GM21526 (cell line): ENCODE results near the gene MVB12A.

Experiments
- ATAC-seq: cut with Tn5 transposase; IDR thresholded peaks from one replicate; pipeline ENCODE4 v1.9.1; 2021; ENCODE audit warnings: moderate library complexity; ENCODE audit not compliant: unreplicated experiment, low FRiP score

Gene MVB12A

GRCh38 chr19:17404621-17405249 is 15.1 kb upstream of the MVB12A start:
- ATAC-seq: peak; percentile 15

DNA sequence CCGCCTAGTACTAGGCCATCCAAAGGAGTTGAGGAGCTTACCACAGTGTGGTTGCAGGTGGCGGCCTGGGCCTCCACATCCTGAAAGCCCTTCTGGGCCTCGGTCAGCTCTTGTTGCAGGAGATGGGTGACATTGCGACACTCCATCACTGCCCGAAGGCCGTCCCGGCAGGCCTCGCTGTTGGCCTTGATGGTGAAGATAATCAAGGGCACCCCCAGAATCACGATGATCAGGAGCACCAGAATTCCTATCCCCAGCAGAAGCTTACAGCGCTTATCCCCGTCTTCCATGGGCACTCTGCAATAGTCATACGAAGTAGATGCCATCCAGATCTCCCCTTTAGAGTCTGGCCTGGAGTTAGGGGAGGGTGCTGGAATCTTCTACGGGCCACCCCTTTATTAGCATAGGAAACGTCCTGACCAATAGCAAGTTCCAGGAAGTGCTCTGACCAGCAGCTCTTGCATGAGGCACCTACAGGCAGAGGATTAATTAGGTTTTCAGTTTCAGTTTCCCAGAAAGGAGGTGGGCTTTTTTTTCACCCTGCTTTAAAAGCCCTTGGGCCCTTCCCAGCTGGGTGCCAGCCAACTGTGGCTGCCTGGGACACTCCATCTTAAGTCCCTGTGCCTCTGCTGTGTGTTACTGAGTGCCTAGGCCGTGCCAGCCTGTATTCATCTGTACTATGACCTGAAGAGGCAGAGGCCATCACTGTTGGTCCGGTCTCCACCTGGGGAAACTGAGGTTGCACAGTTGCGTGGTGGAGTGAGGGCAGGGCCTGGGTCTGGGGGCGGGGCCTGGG is 14.4 kb upstream of the MVB12A start, which contains the start of gene BST2:
Gene BST2, minus strand, starts transcription at position 381 of the 796 bp plus-strand sequence. Its CDS starts 55 bp downstream, at position 326.
- peak; percentile 76 for ATAC-seq

GRCh38 chr19:17406046-17406886 is 13.6 kb upstream of the MVB12A start:
- peak; percentile 8 for ATAC-seq

DNA sequence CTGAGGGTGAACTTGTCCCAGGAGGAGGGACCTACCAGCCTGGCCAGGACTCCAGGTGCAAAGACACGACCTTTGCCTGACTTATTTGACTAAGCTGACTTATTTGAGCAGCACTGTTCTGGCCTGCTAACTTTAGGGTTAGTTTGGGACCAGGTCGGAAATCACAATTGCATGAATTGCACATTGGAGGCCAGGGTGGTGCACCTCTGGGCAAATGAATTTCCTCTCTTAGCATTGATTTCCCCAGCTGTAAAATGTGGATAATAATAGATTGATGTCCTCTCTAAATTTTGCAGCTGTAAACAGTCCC is 13.0 kb upstream of the MVB12A start:
- ATAC-seq: no peak

DNA sequence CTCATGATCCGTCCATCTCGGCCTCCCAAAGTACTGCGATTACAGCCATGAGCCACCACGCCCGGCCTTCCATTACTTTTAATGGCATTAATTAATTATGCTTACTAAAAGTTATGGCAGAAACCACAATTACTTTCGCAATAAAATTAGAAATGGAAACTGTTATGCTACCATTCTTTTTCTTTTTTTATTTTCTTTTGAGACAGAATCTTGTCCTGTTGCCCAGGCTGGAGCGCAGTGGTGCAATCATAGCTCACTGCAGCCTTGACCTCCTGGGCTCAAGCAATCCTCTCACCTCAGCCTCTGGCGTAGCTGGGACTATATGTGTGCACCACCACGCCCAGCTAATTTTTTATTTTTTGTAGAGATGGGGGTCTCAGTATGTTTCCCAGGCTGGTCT is 9.9 kb upstream of the MVB12A start:
- ATAC-seq: no peak

GRCh38 chr19:17411801-17412200 is 8.0 kb upstream of the MVB12A start:
- no peak for ATAC-seq

DNA sequence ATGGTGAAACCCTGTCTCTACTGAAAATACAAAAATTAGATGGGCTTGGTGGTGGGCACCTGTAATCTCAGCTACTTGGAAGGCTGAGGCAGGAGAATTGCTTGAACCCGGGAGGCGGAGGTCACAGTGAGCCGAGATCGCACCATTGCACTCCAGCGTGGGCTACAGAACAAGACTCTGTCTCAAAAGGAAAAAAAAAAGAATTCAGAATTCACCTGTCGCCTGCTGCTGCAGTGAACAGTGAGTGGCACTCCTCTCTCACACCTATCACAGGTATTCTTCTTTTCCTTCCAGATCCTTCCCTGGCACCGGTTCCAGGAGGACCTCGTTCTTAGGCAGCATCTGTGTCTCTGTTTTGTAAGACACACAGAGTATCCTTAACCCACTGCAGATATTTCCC is 5.8 kb upstream of the MVB12A start:
- ATAC-seq: no peak

DNA sequence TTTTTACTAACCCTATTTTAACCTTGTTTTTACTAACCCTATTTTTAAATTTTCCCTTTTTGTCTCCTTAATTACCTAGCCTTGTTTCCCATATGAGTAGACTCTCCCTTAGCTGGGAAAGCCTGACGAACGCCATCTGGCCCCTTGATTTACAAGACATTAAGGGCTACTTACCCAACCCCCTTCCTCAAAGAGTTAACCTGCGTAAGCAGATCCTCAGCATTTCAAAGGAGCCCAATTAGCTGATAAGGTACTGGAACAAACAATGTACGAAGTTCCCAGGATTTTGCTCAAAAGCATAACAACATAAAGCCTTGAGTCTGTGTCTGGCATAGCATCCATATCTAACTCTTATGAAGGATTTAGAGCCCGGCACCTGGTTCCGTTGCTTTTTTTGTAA is 4.7 kb upstream of the MVB12A start:
- no peak for ATAC-seq

GRCh38 chr19:17418710-17419109 is 1.1 kb upstream of the MVB12A start:
- ATAC-seq: no peak

- ATAC-seq: peak; percentile 3
Observed at GRCh38 chr19:17419154-17419620, 660 bp upstream of the MVB12A start.

GRCh38 chr19:17420475-17420924 is 653 bp downstream of the MVB12A start:
- ATAC-seq: peak; percentile 11

DNA sequence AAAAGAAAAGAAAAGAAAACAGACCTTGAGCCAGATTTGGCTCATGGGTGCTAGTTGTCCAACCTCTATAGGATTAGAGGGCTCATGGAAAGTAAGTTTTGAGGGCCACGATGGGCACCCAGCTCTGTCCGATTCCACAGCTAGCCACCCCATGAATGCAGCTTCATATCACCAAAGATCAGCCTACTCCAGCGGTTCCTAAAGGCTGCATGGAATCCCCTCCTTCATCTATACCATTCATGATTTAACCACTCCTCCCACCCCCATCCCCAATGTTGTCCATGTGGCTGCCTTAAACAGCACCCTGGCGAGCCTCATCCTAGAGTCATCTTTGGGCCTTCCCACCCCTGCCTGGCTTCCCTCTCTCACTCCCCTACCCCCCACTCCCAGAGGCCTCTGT is 2.1 kb downstream of the MVB12A start:
- ATAC-seq: no peak

- no peak for ATAC-seq
Observed at GRCh38 chr19:17423429-17424208, 3.8 kb downstream of the MVB12A start.

DNA sequence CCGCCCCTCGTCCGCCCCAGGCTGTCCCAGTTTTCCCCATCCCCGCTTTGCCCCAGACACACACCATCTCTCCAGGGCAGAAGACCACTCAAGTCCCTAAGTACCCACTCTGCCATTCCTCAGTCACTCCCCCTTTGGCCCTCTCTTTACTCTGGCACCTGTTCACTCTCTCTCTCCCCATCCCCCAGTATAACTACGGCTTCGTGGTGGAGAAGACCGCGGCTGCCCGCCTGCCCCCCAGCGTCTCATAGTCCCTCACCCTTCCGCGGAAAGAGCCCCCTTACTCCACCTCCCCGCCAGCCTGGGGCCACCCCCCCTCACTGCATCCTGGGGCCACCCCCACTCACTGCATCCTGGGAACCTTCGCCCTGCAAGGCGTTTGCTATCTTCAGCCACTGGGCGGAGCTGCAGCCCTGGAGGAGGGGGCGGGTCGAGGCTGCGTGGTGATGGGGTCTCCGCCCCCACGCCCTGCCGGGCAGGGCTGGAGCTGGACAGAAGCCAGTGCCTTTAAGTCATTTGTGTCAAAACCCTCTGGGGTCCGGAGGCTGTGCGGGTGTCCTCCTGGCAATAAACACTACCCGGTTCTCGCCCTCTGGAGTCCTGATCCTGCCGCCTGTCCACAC is 5.0 kb downstream of the MVB12A start:
- no peak for ATAC-seq

DNA sequence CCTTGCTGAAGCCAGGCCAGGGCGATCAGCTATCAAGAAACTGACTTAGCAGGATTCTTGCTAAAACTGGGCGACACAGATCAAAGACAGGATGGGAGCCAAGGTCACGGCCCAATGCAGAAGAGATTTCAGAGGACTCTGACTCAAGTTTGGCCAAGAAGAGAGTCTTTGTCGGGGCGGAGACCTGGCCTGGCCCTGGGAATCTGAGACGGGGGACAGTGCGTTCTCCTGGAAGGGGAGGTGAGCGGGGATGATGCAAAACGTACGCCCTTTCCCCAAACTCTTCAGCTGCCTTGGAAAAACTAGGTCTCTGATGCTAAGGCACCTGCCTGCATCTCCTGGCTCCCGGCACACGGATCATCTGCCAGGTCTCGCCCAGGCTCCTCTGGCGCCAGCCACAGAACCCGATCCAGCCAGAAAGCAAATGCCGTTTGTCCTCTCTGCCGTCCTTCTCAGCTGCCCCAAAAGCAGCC is 9.8 kb downstream of the MVB12A start:
- no peak for ATAC-seq

DNA sequence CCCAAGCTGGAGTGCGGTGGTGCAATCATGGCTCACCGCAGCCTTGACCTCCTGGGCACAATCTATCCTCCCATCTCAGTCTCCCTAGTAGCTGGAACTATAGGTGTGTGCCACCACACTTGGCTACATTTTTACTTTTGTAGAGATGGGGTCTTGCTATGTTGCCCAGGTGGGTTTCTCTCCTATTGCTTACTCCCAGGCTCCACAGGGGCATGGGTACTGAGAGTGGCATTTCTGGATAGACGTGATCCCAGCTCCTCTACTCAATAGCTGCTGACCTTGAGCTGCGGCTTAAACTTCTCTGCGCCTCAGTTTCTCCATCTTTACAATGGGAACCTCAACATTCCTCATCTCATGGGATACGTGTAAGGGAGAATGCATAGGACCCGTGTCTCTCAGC is 11.6 kb downstream of the MVB12A start:
- ATAC-seq: no peak

GRCh38 chr19:17435218-17435617 is 15.4 kb downstream of the MVB12A start:
- ATAC-seq: no peak

- no peak for ATAC-seq
Observed at GRCh38 chr19:17436094-17436873, 16.4 kb downstream of the MVB12A start.

DNA sequence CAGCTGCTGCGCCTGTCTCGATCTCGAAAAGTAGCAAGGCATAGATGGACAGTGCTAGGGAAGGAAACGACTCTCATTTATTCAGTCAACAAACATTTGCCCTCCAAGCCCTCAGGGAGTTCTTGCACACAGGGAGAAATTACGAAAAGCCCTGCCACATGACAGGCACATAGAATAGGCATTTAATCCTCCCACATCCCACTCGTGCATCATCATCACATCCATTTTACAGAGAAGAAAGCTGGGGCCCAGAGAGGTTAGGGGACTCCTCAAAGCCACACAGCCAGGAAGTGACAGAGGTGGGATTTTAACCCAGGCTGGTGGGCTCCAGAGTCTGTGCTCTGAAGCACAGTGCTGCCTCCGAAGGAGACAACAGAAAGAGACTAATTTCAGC is 17.0 kb downstream of the MVB12A start:
- ATAC-seq: no peak
